HG03432 (cell line): Measurements from ENCODE around the gene MAN2B2.

Source experiments
- ATAC-seq: cut with Tn5 transposase; IDR thresholded peaks from one replicate; pipeline ENCODE4 v1.9.1; 2021; ENCODE audit warnings: mild to moderate bottlenecking, moderate library complexity; ENCODE audit not compliant: unreplicated experiment

Gene MAN2B2

GRCh38 chr4:6566391-6567190, 8.4 kb upstream of the MAN2B2 start:
- no peak for ATAC-seq

DNA sequence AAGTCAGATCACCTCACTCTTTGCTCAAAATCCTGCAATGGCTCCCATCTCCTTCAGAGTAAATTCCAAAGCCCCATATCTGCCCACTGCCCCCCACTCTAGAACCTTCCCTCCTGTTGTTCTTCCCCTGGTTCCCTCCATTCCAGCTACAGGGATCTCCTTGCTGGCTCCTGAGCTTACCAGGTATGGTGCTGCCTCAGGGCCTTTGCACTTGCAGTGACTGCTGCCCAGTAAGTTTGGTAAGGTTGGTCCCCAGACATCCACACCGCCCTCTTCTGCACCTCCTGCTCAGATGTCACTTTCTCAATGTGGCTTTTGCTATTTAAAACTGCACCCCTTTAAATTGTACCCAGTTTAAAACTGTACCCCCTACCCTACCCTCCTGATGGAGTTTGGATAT, 7.8 kb upstream of the MAN2B2 start:
- no peak for ATAC-seq

DNA sequence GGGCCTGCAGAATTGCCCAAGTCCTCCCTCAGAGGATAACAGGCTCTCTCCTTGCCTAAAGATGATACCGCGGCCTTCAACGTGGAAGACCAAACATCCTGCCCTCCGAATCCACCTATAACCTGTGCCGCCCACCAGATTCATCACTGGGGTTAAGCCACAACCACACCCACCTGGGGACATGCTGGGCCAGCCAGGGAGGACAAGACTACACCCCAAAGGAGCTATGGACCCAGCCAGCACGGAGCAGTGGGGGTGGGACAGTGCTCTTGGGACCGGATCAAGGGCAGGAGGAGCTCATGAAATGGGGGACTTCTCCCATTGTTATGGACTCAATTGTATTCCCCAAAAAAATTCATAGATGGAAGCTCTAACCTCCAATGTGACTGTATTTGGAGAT, 6.8 kb upstream of the MAN2B2 start:
- ATAC-seq = no peak

DNA sequence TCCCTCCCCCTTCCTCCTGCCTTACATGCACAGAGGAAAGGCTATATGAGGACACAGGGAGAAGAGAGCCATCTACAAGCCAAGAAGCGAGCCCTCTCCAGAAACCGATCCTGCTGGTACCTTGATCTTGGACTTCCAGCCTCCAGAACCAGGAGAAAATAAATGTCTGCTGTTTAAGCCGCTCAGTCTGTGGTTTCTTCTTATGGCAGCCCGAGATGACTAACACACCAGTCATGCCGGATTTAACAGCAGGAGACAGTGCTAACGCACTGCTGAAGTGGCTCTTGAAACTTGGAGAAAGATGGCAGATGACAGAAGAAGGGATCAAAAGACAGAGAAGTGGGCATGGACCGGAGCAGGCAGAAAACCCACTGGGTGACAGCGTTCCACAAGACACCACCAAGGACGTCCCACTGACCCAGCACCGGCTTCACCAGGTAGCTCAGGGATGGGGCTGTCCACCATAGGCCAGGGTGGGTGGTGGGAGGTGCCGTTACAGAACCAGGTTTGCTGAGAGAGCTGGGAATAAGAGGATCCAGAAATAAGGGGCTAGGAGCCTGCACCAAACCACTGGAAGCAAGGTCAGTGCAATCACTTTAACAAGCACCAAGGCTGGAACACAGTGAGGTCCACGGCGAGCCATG, 6.2 kb upstream of the MAN2B2 start:
- no peak for ATAC-seq

DNA sequence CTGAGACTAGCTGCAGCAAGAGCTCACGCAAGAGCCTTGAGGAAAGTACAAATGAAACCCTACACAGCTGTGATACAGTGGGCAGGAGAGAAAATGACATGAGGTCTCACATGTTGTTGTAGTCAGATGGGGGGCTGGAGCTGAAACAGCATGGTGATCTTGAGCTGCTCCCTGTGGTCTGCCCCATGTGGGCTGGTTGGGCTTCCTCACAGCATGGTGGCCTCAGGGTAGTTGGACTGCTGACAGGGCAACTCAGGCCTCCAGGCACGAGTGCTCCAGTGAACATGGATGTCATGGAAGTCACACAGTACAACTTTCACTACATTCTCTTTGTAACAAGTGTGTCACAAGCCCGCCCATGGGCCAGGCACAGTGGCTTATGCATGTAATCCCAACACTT, 3.4 kb upstream of the MAN2B2 start:
- no peak for ATAC-seq

- ATAC-seq = no peak
Observed at GRCh38 chr4:6573551-6573950, 1.4 kb upstream of the MAN2B2 start.

DNA sequence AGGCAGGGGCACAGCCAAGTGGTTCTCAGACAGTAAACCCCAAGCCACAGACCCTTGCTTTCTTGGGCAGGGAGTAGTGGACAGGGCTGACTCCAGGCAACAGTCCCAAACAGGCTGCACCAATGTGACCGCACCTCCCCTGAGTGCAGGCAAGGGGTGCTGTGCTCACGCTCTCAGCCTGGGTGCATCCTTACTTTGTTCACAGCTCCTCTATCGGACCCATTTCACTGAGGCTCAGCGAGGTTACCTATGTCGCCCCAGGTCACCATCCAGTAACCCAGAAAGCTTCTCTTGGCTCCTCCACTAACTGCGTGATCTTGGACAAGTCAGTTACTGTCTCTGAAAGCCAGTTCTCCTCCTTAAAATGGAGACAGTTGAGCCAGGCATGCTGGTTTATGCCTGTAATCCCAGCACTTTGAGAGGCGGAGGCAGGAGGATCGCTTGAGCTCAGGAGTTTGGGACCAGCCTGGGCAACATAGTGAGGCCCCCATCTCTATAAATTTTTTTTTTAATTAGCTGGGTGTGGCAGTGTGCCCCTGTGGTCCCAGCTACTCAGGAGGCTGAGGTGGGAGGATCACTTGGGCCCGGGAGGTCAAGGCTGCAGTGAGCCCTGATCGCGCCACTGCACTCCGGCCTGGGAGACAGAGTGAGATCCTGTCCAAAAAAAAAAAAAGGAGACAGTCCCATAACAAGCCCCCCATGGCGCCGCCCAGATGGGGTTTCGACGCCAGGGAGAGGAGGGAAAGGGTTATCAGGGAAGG, 823 bp upstream of the MAN2B2 start:
- ATAC-seq = no peak

DNA sequence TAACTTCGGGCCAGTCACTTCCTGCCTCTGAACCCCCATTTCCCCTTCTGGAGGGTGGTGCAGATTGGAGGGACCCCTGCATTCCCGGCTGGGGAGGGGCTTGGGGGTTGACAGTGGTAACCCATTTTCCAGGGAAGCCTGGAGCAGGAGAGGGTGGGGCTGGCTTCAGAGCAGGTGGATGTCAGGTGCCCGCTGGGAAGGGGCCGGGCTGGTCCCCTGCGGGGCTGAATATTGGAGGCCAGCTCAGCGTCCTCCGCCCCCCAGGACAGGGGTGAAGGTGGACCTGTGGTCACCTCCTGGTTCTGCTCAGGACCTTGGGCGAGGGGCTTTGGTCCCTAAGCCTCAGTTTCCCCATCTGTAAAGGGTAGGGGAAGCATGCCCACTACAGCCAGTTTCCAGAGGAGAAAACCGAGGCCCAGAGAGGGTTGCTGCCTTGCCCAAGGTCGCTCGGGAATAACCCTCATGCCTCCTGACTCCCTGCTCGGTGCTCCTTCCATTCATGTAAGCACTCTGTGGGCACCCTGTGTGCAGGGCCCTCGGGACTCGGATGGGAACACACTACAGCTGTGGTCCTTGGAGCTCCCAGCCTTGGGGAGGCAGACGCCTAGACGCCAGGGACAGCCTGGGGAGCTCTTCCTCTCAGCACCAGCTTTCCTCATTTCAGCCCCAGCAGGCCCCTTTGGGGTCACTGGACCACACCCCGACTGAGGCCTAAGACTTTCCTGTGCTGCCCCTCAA, 683 bp downstream of the MAN2B2 start:
- no peak for ATAC-seq

DNA sequence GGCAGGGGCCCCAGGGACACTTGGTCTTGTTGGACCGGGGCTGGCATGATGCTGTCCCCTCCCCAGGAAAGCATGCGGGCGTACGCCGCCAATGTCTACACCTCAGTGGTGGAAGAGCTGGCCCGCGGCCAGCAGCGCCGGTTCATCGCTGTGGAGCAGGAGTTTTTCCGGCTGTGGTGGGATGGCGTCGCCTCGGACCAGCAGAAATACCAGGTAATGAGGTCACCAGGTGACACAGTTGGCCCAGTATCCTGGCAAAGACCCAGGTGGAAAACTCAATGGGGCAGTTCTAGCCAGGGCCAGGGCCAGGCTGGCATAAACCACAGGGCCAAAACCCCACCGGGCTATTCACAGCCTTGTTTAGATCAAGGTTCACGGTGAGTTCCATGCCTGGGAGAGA, 1.5 kb downstream of the MAN2B2 start:
- no peak for ATAC-seq

GRCh38 chr4:6576932-6577331, 1.9 kb downstream of the MAN2B2 start:
- no peak for ATAC-seq

GRCh38 chr4:6577409-6577808, 2.4 kb downstream of the MAN2B2 start:
- ATAC-seq = no peak

DNA sequence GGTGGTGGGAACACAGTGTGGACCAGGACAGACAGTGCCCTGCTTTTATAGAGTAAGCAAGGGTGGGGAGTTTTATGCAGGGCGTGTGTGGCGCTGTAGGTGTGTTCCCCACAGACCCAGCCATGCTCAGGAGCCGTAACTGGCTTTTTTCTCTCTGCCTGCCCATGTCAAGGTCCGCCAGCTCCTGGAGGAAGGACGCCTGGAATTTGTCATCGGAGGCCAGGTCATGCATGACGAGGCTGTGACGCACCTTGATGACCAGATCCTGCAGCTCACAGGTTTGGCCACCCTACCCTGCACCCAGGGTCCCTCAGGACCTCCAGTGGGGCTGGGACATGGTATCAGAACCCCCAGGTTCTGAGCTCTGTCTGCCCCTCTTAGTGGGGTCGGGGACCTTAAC, 3.2 kb downstream of the MAN2B2 start:
- ATAC-seq = no peak

GRCh38 chr4:6580353-6580752, 5.4 kb downstream of the MAN2B2 start:
- ATAC-seq = no peak

DNA sequence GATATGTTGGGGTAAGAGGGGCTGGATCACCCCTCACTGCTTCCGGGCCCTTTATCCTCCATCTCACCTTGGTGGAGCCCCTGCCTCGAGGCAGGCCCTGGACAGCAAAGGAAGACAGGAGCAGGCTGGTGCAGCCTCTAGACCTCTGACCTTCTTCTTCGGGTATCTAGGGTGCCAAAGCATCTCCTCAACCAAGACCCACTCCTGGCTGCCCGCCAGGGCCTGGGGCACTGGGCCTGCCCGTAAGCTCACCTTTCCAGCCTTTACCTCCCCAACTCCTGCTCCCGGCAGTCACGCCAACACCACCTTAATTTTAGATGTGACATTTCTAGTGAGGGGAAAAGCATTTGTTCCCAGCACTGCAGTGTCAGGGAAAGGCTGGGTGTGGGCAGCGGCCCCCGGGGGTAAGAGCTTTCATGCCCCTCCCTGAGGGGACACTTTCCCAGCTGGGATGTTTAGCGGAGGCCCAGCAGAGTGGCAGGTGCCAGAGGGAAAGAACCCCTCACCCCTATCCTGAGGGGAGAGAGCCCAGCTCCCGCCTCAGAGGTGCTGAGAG, 6.7 kb downstream of the MAN2B2 start:
- ATAC-seq = no peak

- no peak for ATAC-seq
Observed at GRCh38 chr4:6582889-6583490, 8.0 kb downstream of the MAN2B2 start.

DNA sequence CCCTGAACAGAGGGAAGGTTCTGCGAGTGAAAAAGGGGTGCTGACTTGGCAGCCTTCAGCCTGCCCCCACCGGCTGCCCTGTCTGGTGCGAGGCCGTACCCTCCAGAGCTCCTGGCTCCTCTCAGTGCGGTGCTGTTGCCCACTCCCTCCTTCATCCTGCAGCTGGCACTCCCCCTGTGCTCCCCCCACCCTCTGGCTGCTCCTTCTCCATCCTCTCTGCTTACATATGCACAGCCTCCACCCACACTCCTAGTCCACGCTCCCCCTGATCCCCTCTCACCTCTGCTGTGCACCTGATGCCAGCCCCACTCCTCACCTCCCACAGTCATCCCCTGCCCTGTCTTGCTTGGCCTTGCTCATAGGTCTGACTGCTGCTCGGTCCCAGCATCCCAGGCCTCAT, 9.9 kb downstream of the MAN2B2 start:
- no peak for ATAC-seq

DNA sequence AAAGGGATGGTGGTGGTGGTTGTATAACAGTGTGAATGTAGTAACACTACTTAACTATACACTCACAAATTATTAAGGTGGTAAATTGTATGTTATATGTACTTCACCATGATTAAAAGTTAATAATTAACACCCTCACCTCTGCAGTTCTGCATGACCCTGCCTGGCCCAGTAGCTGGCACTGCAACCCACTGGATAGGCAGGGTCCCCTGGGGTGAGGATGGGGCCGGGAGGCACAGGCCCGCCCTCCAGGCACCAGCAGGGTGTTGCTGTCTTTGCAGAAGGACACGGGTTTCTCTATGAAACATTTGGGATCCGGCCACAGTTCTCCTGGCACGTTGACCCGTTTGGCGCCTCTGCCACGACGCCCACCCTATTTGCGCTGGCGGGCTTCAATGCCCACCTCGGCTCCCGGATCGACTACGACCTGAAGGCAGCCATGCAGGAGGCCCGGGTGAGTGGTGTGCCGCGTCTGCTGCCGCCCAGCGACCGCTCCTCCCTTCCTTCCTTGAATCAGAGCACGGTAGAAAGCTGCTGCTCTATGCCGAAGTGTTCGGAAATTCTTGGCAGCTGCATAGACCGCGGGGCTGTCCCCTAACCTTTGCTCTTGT, 11.8 kb downstream of the MAN2B2 start:
- ATAC-seq = no peak

GRCh38 chr4:6589444-6589843, 14.5 kb downstream of the MAN2B2 start:
- ATAC-seq = no peak

DNA sequence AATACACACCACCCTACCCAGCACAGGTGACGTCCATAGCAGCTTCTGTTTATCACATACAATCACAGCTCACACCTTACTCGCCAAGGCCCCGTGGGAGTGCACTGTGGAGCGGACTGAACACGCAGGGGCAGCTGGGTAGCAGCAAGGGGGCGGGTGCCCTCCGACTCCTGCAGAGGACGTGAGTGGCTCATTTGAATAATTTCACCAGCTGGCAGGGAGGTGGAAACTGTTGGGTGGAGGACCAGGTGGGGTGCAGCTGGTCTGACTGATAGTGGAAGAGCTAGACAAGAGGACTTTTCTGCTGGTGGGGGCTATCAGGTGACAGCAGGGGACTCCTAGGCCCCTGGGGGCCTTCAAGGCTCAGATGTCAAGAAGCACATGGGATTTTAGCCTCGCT, 16.3 kb downstream of the MAN2B2 start:
- peak; percentile 69 for ATAC-seq

GRCh38 chr4:6591781-6592180, 16.8 kb downstream of the MAN2B2 start:
- no peak for ATAC-seq
